Sigmoid colon (tissue), 7 donors: ENCODE measurements around the gene OR2C1. TPM values are rescaled to one million over a fixed set of nuclear protein-coding genes. Genes with fewer than 3 reads are reported as not detected.

Experiments
- DNase-seq: peaks from one replicate; pipeline ENCODE4 v3.0.0-alpha.2; 2019
- H3K27ac ChIP-seq, 4 donors: fragments of 200-600 bp; sonication (generic); one replicate each; pipeline ENCODE4 v1.5.1; 2016 to 2019; ENCODE audit warnings: mild to moderate bottlenecking in 1 of 4
- H3K27me3 ChIP-seq, 3 donors: fragments of 200-600 bp; sonication (generic); one replicate each; pipeline ENCODE4 v1.5.1; 2019; ENCODE audit warnings: mild to moderate bottlenecking in 1 of 3
- H3K36me3 ChIP-seq, 4 donors: fragments of 200-600 bp; sonication (generic); one replicate each; pipeline ENCODE4 v1.5.1; 2016 to 2019
- H3K4me1 ChIP-seq, 4 donors: fragments of 200-600 bp; sonication (generic); one replicate each; pipeline ENCODE4 v1.5.1; 2017 to 2019
- H3K4me3 ChIP-seq, 4 donors: fragments of 200-600 bp; sonication (generic); one replicate each; pipeline ENCODE4 v1.5.1; 2017 to 2019; ENCODE audit warnings: mild to moderate bottlenecking in 2 of 4, moderate library complexity in 1 of 4
- H3K9me3 ChIP-seq, 4 donors: fragments of 200-600 bp in 3 of 4; sonication (generic) in 3 of 4; one replicate each; pipeline versions ENCODE4 v1.5.1 to v1.6.1; 2013 to 2019
- CTCF ChIP-seq, 4 experiments: fragments of 450-650 bp in 3 of 4; fragments of 200-600 bp in 1 of 4; IDR thresholded peaks; one replicate each; pipeline ENCODE4 v1.5.1; 2016 to 2019; ENCODE audit warnings: antibody characterized with exemption in 4 of 4, mild to moderate bottlenecking in 3 of 4, moderate library complexity in 2 of 4
- EP300 ChIP-seq, 4 donors: sonication (generic); formaldehyde crosslinking; IDR thresholded peaks; one replicate each; pipeline ENCODE4 v1.6.1; 2017; ENCODE audit warnings: antibody characterized with exemption in 4 of 4
- POLR2A ChIP-seq, 2 donors: fragments of 450-650 bp; IDR thresholded peaks; one replicate each; pipeline ENCODE4 v1.6.1; 2016; ENCODE audit warnings: antibody characterized with exemption in 2 of 2, mild to moderate bottlenecking in 2 of 2, moderate library complexity in 2 of 2
- POLR2AphosphoS5 ChIP-seq, 4 donors: sonication (generic); formaldehyde crosslinking; IDR thresholded peaks; one replicate each; pipeline ENCODE4 v1.6.1; 2017; ENCODE audit warnings: antibody characterized with exemption in 4 of 4
- WGBS, 2 donors: extraction: QIAGEN DNeasy Blood & Tissue Kit; methylation state at CpG; one replicate each; pipeline ENCODE4 v1.1.7; 2013; 5-methylcytosine and 5-hydroxymethylcytosine counted together
- intact Hi-C: fragments of 100-400 bp; cut with DNase I; formaldehyde crosslinking; loops from one replicate; pipeline ENCODE4 v1.15.1; 2023
- polyA plus RNA-seq, 3 donors: library from polyadenylated mRNA; stranded (reverse); fragments of 200-250 nt; gene quantifications; one replicate each; pipeline ENCODE4 v1.2.3, GENCODE V29; 2013
- total RNA-seq, 4 donors: library from RNA; depleted of rRNA; stranded (reverse); fragments of >200 nt; gene quantifications; one replicate each; pipeline ENCODE4 v1.1.0, GENCODE V29; 2016
- donor health status: healthy with polysubstance abuse.
- donor health status: Bipolar disorder and iron deficiency.
- donor health status: healthy.

OR2C1 gene
- total and polyA plus RNA-seq, 7 donors: 0.09 to 1.4 (median 0.52) TPM; not detected in 3

- Histone ChIP-seq H3K27me3 (no peaks in the 10 kb centered on the region), H3K27ac (no peak overlapping the region), H3K4me1 (no peaks in the 10 kb centered on the region), H3K36me3 (no peaks in the 10 kb centered on the region), H3K4me3 (no peak overlapping the region), H3K9me3 (peaks cover 0 to 3% (median 0%) of the 10 kb centered on the region in 4 donors)
- 76 to 82% methylated on average over 10 of the region's 10 CpGs for WGBS, 2 donors
- no peak for DNase-seq
- TF ChIP-seq POLR2A (IDR thresholded peaks at IDR 0.05) (no peak), EP300 (IDR thresholded peaks at IDR 0.05) (no peak), POLR2AphosphoS5 (IDR thresholded peaks at IDR 0.05) (no peak), CTCF (IDR thresholded peaks at IDR 0.05) (no peak)
- intact Hi-C loops: no loop called here
These were observed 8.1 kb upstream of the OR2C1 start for GRCh38 chr16:3347586-3347985.

- WGBS, 2 donors: 39 to 41% methylated on average over 4 of the region's 4 CpGs
- H3K9me3 ChIP-seq: peaks cover 0 to 3% (median 0%) of the 10 kb centered on the region in 4 donors
- TF ChIP-seq CTCF (IDR thresholded peaks at IDR 0.05) (no peak), POLR2A (IDR thresholded peaks at IDR 0.05) (no peak), EP300 (IDR thresholded peaks at IDR 0.05) (no peak), POLR2AphosphoS5 (IDR thresholded peaks at IDR 0.05) (no peak)
- no peak for DNase-seq
- no peaks in the 10 kb centered on the region for H3K36me3 ChIP-seq
- H3K4me3 ChIP-seq: no peak overlapping the region
- intact Hi-C loops: no loop called here
- no peak overlapping the region for H3K27ac ChIP-seq
- H3K4me1 ChIP-seq: no peaks in the 10 kb centered on the region
- H3K27me3 ChIP-seq: no peaks in the 10 kb centered on the region
These were observed 7.0 kb upstream of the OR2C1 start for GRCh38 chr16:3348547-3349167.

GRCh38 chr16:3349175-3349574 is 6.5 kb upstream of the OR2C1 start:
- Histone ChIP-seq H3K27me3 (no peaks in the 10 kb centered on the region), H3K9me3 (peaks cover 0 to 3% (median 0%) of the 10 kb centered on the region in 4 donors), H3K4me1 (no peaks in the 10 kb centered on the region), H3K36me3 (no peaks in the 10 kb centered on the region), H3K4me3 (no peak overlapping the region), H3K27ac (no peak overlapping the region)
- 67 to 78% methylated on average over 13 of the region's 13 CpGs for WGBS, 2 donors
- DNase-seq: no peak
- no peak for TF ChIP-seq POLR2A (IDR thresholded peaks at IDR 0.05)
- TF ChIP-seq EP300 (IDR thresholded peaks at IDR 0.05): no peak
- no peak for TF ChIP-seq CTCF (IDR thresholded peaks at IDR 0.05)
- TF ChIP-seq POLR2AphosphoS5 (IDR thresholded peaks at IDR 0.05): no peak
- intact Hi-C loops: no loop called here

GRCh38 chr16:3356118-3356517 is 429 bp downstream of the OR2C1 start:
- H3K4me3 ChIP-seq: no peak overlapping the region
- 88% methylated on average over 10 of the region's 10 CpGs for WGBS, 2 donors
- peaks cover 0 to under 1% (median 0%) of the 10 kb centered on the region in 4 donors for H3K9me3 ChIP-seq
- DNase-seq: no peak
- H3K4me1 ChIP-seq: no peaks in the 10 kb centered on the region
- peaks cover 0 to 2% (median 0%) of the 10 kb centered on the region in 3 donors for H3K27me3 ChIP-seq
- H3K27ac ChIP-seq: no peak overlapping the region
- H3K36me3 ChIP-seq: no peaks in the 10 kb centered on the region
- TF ChIP-seq POLR2AphosphoS5 (IDR thresholded peaks at IDR 0.05) (no peak), POLR2A (IDR thresholded peaks at IDR 0.05) (no peak), EP300 (IDR thresholded peaks at IDR 0.05) (no peak), CTCF (IDR thresholded peaks at IDR 0.05) (no peak)
- intact Hi-C loops: no loop called here

- Histone ChIP-seq H3K9me3 (peaks cover 0 to 4% (median 2%) of the 10 kb centered on the region in 4 donors), H3K36me3 (no peaks in the 10 kb centered on the region), H3K27me3 (peaks cover 0 to 8% (median 0%) of the 10 kb centered on the region in 3 donors), H3K27ac (no peak overlapping the region), H3K4me3 (no peak overlapping the region), H3K4me1 (no peaks in the 10 kb centered on the region)
- 36 to 38% methylated on average over 1 of the region's 1 CpG for WGBS, 2 donors
- no peak for DNase-seq
- intact Hi-C loops: no loop called here
- TF ChIP-seq POLR2AphosphoS5 (IDR thresholded peaks at IDR 0.05): no peak
- TF ChIP-seq POLR2A (IDR thresholded peaks at IDR 0.05): no peak
These were observed 3.2 kb downstream of the OR2C1 start for GRCh38 chr16:3358871-3359270.
